AG04450 (cell line): ENCODE data around the gene UVSSA. TPM values are rescaled to one million over a fixed set of nuclear protein-coding genes. Genes with fewer than 3 reads are reported as not detected.

Experiments used
- CTCF ChIA-PET: fragments of 300-600, 350-600 bp; formaldehyde crosslinking; extraction: SDS; loops from one replicate; lab custom pipeline; 2022; ENCODE audit warnings: antibody characterized with exemption, inconsistent platforms; lab: Charles Lee
- POLR2A ChIA-PET: fragments of 350-600 bp; formaldehyde crosslinking; extraction: SDS; loops from one replicate; lab custom pipeline; 2021; ENCODE audit warnings: antibody characterized with exemption, inconsistent platforms; lab: Yijun Ruan, JAX
- DNase-seq: peaks from one replicate; pipeline ENCODE4 v3.0.0-alpha.2; 2011; ENCODE audit warnings: low read depth, low spot score
- H3K27ac ChIP-seq: one replicate; pipeline ENCODE4 v1.5.1; 2012; ENCODE audit warnings: low read depth, low read length, control low read depth
- H3K27me3 ChIP-seq: one replicate; pipeline ENCODE4 v1.6.0; 2012; ENCODE audit warnings: low read length; ENCODE audit not compliant: control insufficient read depth, insufficient read depth
- H3K4me3 ChIP-seq: 2 replicates; pipeline ENCODE4 v1.5.1; 2011; ENCODE audit warnings: mild to moderate bottlenecking, low read depth, low read length, control low read depth
- H3K9me3 ChIP-seq: 2 replicates; pipeline ENCODE4 v1.5.1; 2012; ENCODE audit warnings: low read length; ENCODE audit not compliant: control insufficient read depth, insufficient read depth
- polyA plus RNA-seq: library from polyadenylated mRNA; depleted of rRNA; stranded (reverse); fragments of >200 nt; gene quantifications from 2 replicates; pipeline ENCODE4 v1.2.3, GENCODE V29; 2011
- TF ChIP-seq, protein P1 (sequence below): IDR thresholded peaks from 2 replicates; pipeline ENCODE4 v1.5.1; 2011; ENCODE audit warnings: low read depth, low read length, control low read depth, inconsistent platforms

Gene UVSSA
- polyA plus RNA-seq, 1 experiment: 4.9 TPM

DNA sequence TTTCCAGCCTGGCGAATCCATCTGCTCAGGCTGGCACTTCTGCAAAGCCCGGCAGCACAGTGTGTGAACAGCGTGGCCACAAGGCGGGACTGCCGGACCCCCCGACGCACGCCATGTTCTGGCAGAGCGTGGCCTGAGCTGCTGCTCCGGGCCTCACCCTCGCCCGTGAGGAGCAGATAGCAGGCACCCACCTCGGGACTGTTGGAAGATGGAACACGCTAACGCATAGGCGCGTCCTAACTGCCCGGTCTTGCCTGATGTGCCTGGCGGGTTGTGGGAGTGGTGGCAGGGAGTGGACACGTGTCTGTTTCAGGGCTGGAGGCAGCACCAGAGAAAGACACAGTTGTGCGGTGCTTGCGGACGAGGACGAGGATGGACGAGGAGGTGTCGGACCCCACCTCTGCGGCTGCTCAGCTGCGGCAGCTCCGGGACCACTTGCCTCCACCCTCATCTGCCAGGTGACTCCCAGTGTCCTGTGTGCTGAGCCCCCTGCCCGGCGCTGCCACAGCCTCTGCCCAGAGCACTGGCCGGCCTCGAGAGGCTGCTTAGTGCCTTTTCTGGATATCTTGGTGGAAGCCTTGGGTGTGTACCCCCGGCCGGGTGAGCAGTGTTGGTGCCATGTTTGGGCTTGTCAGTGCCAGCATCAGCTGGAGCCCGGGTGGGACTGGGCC, 28.2 kb downstream of the UVSSA start:
- Histone ChIP-seq H3K9me3 (no peaks in the 10 kb centered on the region; the same call in 1 of the 2 replicates), H3K27me3 (no peaks in the 10 kb centered on the region), H3K27ac (no peak overlapping the region), H3K4me3 (no peak overlapping the region)
- ChIA-PET POLR2A (interaction anchor here (0.6 kb wide), 1 partner anchor 41 kb away, joined by 5 read pairs; no protein-coding TSS in a partner anchor), CTCF (no interaction called here)
- TF ChIP-seq, protein P1, sequence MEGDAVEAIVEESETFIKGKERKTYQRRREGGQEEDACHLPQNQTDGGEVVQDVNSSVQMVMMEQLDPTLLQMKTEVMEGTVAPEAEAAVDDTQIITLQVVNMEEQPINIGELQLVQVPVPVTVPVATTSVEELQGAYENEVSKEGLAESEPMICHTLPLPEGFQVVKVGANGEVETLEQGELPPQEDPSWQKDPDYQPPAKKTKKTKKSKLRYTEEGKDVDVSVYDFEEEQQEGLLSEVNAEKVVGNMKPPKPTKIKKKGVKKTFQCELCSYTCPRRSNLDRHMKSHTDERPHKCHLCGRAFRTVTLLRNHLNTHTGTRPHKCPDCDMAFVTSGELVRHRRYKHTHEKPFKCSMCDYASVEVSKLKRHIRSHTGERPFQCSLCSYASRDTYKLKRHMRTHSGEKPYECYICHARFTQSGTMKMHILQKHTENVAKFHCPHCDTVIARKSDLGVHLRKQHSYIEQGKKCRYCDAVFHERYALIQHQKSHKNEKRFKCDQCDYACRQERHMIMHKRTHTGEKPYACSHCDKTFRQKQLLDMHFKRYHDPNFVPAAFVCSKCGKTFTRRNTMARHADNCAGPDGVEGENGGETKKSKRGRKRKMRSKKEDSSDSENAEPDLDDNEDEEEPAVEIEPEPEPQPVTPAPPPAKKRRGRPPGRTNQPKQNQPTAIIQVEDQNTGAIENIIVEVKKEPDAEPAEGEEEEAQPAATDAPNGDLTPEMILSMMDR: no peak
- DNase-seq: no peak

DNA sequence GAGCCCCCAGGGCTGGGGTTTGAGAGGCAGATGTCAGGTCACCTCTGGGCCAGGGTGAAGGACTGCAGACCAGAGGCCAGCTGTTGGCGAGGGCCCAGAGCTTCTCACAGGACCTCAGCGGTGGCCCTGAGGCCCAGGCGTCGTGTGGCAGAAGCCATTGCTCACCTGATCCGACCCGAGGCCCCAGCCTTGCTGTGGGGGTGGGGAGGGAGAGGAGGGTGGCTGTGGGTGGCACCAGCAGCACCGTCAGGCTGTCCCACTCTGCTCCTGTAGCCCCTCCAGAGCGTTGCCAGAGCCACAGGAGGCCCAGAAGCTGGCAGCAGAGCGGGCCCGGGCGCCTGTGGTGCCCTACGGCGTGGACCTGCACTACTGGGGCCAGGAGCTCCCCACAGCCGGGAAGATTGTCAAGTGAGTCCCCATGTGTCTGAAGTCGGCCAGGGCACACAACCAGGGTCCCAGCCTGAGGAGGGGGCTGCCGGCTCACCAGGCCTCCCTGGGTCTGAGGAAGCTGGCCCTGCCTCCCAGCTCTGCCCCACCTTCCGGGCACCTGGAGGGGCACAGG, 28.8 kb downstream of the UVSSA start:
- Histone ChIP-seq H3K4me3 (no peak overlapping the region), H3K27ac (no peak overlapping the region), H3K9me3 (no peaks in the 10 kb centered on the region; the same call in 1 of the 2 replicates), H3K27me3 (no peaks in the 10 kb centered on the region)
- ChIA-PET CTCF (no interaction called here), POLR2A (no interaction called here)
- no peak for DNase-seq
- TF ChIP-seq, protein P1: no peak

DNA sequence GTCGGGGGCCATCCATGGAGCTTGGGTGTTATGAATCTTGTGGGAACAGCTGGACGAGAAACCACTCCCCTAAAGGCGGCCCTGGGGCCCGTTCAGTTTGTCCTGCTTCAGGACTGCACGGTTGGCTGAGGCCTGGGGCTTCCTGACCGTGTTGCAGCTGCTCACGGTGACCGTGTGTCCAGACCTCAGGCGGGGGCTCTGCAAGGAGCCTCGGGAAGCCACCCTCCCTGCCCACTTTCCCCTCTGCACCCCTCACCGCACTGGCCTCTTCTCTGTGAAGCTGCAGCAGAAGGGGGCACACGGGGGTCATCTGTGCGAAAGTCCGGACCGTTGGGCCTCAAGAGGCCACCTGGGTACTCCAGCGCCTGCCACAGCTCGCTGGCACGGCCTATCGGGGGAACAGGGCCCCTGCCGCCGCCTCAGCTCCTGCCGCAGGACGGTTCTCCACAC, 29.4 kb downstream of the UVSSA start:
- H3K27ac ChIP-seq: no peak overlapping the region
- no peak for DNase-seq
- ChIA-PET CTCF (no interaction called here), POLR2A (no interaction called here)
- no peaks in the 10 kb centered on the region for H3K27me3 ChIP-seq
- H3K9me3 ChIP-seq: no peaks in the 10 kb centered on the region; the same call in 1 of the 2 replicates
- no peak overlapping the region for H3K4me3 ChIP-seq
- TF ChIP-seq, protein P1: no peak

DNA sequence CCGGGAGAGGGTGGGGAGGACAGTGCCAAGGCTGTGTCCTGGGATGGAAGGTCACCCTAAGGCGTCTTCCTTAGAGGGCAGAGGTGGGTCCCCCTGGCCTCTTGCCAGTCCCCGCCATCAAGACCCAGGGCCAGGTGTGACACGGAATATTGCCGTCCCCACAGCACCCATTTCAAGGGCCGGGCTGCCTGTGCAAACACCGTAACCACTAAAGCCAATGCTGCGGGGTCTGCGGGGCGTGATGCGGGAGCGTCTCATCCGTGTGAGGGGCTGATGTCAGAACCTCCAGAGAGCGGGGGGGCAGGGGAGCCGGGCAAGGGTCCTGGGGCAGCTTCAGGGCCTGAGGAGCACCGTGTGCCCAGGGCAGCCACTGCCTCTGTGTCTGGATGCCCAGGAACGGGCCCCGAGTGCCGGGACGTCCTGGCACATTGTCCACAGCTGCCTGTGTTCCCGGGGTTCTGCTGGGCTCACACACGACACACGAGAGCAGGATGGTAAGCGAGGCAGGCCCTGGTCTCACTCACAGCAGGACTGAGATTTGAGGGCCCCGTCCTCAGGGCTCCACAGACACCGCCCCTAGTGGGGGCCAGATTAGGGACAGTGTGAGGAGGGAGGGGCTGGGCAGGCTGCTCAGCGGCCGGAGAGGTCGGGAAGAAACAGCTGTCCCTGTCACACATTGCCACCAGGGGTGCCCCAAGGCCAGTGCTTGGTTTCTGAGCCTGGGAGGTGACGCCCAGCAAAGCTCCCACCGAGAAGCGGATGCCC, 30.0 kb downstream of the UVSSA start:
- Histone ChIP-seq H3K9me3 (no peaks in the 10 kb centered on the region; the same call in 1 of the 2 replicates), H3K27ac (no peak overlapping the region), H3K27me3 (no peaks in the 10 kb centered on the region), H3K4me3 (no peak overlapping the region)
- ChIA-PET POLR2A (no interaction called here), CTCF (no interaction called here)
- no peak for DNase-seq
- TF ChIP-seq, protein P1: no peak
